GM18507 (cell line): ENCODE results near the gene PRRT1B.
A peak's percentile ranks its signal among the peaks of the same experiment; 100 is the strongest.

Experiments
- DNase-seq: peaks from one replicate; pipeline ENCODE4 v3.0.0; 2011; ENCODE audit warnings: low read depth; ENCODE audit not compliant: insufficient read length; ENCODE audit errors: extremely low spot score
- FAIRE-seq: peaks from 2 replicates; lab custom pipeline; 2011; peaks lifted over from hg19 to GRCh38; lab: Jason Lieb, UNC

The PRRT1B gene

DNA sequence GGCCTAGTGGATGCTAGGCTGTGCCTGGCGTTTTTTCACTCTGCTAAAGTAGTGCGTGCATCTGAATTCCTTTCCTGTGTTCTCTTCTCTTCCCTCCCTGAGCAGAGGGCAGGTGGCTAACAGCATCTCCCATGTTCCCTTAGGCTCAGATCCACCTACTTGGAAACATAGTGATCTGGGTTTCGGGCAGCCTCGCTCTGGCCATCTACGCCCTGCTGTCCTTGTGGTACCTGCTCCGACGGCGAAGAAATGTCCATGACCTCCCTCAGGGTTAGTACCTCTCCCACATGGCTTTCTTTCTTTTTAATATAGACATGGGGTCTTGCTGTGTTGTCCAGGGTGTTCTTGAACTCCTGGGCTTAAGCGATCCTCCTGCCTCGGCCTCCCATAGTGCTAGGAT, 24.1 kb upstream of the PRRT1B start:
- FAIRE-seq: no peak
- DNase-seq: no peak

DNA sequence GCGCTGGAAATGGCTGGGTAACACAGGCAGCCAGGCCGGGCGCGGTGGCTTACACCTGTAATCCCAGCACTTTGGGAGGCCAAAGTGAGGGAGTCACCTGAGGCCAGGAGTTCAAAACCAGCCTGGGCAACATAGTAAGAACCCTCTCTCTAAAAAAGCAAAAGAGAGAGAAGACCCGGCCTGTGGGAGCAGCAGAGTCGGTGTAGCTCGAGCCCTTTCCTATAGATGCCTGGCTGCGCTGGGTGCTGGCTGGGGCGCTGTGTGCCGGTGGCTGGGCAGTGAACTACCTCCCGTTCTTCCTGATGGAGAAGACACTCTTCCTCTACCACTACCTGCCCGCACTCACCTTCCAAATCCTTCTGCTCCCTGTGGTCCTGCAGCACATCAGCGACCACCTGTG, 23.5 kb upstream of the PRRT1B start:
- DNase-seq (no peak), FAIRE-seq (no peak)

DNA sequence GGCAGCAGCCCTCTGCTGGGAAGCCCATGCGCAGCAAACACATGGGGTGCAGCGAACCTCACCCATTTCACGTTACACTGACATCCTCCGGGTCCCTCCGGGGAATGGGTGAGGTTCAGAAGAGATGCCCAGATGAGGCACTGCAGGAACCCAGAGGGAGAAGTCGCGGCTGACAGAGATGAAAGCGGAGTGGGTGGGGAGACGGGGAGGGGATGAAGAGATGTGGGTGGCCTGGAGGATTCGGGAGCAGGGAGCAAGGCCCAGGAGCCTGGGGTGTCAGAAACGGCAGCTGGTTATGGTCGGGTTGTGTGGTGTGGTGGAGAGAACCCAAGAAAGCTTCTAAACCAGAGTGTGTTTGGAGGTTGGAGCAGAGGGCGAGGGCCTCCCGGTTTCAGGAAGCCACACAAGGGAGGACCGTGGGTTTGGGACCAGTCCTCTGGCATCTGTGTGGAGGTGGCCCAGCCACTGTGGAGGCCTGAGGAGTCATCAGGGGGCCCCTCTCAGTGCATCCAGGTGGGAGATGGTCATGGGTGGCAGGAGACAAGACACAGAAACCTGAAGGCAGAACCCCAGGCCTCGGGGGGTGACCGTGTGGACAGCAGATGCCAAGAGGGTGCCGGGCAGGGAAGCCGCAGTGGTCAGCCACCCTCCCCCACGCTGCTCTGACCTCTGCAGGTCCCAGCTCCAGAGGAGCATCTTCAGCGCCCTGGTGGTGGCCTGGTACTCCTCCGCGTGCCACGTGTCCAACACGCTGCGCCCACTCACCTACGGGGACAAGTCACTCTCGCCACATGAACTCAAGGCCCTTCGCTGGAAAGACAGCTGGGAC, 22.9 kb upstream of the PRRT1B start:
- DNase-seq (no peak), FAIRE-seq (no peak)

DNA sequence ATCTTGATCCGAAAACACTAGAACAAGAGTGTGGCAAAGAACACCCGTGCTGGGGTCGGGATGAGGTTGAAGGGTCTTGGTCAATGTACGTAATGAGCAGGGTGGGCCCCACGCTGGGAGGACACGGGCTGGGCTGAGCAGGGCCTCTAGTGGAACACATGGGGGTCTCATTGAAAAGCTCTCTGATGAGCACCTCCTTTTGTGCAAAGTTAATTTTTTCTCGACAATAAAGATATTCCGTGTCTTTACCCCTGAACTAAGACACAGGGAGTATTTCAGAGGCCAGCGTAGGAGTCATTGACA, 22.3 kb upstream of the PRRT1B start:
- DNase-seq (no peak), FAIRE-seq (no peak)

DNA sequence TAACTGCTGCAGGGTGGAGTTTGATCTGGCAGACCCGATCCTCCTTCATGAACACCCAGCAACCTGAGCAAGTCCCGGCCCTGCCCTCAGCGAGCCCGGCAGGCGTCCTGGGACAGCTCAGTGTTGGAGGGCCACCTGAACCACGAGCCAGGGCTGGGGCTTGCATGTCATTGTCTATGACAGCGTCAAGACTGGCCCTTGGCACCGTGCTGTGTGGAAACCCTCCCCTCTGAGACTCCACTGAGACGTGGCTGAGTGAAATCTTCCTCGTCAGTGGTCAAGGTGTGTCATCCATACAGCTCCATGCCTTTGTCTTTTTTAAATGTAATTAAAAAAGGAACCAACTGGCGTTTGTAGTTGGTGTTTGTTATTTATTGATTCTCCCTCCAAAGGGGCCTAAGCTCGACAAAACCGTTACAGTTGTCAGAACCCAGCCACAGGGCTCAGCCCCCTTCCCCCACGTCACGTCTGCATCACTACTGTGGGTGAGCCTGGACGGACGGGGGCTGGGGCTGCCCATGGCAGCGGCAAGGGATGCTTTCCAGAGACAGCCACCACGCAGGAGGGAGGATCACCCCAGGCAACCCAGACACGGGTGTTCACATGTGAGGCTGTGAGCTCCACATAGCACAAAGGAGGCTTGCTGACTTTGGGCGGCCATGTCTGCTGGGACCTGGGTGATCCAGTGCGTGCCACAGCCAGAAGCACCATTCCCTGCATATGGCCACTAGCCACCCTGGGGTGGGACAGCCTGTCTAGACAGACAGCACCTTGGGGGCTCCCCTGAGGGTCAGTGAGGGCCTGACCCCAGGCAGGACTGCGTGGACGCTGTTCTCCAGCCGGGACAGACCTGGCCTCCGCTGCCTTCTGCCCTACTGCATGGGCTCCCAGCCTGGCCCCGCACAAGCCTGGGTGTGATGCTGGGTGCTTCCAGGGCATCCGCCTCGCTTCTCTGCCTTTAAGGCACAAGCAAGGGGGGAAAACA, 21.6 kb upstream of the PRRT1B start:
- FAIRE-seq (no peak), DNase-seq (no peak)

DNA sequence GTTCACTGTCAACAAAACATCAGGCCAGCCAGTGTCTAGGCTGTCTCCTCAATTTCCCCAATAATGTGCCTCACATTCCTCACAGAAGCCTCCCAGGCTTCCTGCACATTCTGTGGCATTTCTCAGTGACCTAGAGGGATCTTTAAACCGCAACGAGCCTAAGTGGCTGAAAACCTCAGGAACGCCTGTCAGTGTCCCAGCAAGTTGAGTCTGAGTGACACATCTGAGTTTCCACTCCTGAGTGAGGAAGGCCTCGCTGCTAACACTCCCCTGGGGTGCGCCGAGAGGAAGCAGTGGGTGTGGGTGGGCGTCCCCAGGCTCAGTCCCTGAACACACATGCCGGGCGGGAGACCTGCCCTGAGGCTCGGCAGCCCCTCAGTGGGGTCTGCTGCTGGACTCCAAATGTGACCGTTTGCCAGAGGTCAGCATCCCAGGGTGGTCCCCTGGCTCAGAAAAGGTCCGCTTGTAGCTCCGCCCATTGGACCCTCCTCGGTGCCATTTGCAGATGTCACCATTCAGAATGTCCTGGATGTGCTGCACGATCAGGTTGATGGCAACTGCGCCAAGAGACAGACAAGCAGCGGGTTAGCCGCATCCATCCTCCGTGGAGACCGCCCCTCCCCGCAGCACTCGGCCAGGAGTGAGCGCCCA, 20.5 kb upstream of the PRRT1B start:
- DNase-seq: no peak
- no peak for FAIRE-seq

DNA sequence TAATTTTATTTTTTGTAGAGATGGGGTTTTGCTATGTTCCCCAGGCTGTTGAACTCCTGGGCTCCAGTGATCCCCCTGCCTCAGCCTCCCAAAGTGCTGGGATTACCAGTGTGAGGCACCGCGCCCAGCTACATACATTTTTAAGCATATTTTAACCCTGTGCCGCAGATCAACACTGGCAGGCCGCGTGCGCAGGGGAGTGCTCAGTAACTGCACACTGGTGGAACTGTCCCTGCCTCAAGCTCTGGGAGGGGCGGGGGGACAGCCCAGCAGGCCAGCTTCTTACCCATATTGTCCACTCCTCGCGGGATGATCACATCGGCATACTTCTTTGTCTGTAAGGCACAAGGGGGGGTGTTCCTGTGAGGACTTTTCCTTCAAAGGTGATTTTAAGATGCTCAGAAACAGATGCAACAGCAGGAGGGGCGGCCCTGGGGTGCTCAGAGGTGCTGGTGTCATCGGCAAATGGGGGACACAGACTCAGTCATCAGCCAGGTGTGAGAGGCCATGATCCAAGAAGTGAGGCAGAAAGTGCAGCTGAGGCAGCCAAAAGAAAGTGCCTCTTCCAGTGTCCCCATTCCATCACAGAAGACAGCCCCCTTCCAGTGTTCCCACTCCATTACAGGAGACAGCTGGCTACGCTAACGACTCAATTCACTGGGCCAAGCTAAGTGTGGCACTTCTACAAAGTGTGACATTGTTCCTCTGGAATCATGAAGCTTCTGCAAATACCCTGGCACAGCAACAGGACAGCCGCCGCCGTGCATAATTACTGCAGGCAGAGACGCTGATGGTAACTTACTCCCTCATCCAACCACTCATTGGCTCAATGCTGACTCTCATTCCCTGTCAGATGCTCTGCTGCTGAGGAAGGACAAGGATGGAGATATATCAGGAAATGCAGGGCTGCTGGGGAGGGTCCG, 19.4 kb upstream of the PRRT1B start:
- no peak for FAIRE-seq
- no peak for DNase-seq

DNA sequence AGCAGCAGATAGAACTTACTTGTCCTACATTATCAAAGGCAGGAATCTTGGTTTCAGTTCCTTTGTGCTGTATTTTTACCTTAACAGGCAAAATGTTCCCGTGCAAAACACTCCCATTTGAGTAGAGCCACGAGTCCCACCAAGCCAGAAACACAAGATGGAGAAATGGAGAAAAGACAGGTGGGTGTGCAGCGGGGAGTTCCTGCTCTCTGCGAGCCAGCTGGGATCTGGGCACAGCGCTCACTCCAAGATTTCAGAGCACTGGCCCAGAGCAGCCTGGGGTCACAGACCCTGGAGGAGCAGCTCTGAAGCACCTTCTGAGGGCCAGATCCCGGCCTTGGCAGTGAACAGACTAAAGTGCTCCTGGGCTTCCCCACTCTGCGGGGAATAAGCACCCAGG, 17.1 kb upstream of the PRRT1B start:
- FAIRE-seq: no peak
- no peak for DNase-seq

DNA sequence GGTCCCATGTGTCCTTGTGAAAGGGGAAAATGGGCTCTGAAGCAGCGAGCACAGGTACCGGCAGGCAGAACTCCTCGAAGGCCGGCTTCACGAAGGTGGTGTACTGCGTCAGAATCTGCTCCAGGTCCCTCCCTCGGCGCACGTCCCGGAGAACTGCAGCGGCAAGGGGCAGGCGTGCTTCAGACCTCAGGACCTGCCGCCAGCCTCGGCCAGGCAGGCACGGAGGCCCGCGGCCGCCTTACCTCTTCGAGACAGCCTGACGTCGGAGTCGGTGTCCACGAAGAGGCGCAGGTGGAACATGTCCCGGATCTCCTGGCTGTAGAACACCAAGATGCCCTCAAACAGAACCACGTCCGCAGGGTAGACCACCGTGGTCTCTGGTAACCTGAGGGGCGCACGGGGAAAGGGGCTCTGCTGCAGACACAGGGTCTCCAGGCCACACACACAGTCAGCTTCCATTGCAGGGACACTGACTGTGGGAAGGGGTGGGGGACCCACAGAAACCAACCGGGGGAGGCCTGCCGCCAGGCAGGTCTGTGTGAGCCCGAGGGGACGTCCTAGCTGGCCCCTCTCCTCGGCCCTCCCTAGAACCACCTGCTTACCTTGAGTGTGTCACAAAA, 16.3 kb upstream of the PRRT1B start:
- DNase-seq: no peak
- FAIRE-seq: no peak

DNA sequence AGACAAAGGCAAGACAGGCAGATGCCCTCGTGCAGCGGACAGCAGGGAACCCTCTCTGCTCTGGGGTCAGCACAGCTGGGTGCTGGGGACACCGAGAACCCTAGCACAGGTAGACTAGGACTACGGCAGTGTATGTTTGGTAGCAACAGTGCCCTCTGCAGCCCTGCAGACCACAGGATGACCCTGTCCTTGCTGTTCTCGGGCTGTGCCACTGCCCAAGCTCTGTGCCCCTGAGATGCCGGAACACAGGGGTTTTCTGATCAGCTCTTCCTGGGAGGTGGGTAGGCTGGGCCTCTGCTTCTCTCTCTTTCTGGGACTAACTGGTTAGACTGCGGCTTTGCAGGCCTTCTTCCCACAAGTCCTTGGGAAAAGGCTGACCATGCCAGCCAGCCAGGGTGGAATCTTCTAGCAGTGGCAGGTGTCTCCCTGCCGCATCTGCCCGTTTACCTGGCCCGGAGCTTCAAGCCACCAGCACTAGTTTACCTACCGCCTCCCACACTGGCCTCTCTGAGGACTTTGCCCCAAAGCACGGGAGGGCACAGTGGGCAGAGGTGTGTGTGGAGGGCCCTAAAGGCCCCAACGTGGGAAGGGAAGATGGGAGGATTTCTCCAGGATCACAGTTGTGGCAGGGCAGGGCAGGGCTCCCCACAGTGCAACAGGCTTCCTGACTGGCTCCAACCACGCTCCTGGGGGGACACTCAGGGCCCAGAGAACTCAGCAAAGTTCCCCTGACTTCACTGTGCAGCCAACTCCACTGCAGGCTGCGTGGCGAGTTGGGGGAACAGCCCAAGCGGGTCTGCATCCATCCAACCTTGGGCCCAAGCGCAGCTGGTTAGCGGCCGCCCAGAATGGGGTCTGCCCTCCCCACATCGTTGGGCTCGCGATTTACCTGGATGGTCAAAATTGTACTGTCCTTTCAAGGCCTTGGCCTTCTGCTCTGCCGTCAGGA, 15.5 kb upstream of the PRRT1B start:
- DNase-seq (no peak), FAIRE-seq (no peak)

DNA sequence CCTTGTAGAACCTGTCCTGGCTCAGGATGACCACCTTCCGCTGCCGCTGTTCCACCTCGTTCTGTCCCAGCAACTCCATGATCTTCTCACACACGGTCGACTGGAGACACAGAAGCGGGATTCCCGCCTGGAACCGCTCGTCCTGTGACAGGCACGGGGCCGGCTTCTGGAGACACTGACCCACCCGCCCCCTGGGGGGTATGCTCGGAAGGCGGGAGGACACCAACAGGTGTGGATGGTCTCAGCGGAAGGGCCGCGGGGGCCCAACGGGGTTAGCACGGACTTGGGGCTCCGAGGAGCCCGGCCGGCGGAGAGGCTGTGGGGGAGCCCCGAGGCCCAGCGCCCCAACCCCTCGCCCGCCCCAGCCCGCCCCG, 14.8 kb upstream of the PRRT1B start:
- DNase-seq (peak; percentile 52), FAIRE-seq (no peak)

DNA sequence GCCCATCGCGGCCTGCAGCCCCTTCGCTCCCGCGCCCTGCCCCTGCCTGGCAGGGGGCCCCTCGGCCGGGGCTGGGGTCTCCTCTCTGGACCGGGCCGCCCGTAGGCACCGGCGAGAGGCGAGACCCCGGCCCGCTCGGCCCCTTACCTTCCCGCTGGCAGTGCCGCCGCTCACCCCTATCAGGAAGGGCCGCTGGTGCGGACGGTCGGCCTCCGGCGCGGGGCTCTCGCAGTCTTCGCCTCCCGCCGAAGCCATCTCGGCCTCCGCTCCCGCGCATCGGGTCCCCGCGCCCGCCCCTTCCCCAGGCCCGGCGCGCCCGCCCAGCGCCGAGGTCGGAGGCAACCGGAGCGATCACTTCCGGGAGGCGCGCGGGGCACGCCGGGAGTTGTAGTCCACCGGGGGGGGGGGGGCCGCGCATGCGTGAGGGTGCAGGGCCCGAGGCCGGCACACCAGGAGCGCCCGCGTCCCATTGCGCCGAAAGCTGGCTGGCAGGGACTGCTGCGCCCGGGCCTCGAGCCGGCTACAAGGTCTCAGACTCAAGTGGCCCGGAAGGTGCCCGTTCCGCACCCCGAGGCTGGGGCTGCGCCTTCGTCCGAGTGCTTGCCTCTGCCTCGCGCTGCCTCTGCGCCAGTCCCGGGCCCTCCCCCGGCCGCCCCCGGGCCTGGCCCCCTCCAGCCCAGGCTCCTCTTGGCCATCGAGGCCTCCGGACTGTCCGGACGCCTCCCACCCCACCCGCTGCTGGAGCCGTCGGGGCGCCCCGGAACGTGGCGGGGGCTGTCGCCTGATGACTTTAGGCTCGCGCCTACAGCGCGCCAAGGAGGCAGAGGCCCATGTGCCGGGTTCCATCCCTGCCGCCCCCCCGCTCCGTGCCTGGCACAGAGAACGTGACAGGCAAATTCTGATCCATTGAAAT, 14.1 kb upstream of the PRRT1B start, which contains the start of gene UCK1:
TSS of gene UCK1 (minus strand) at position 344 of the 913 bp plus-strand sequence. CDS start at position 255, 89 bp downstream.
- peak; percentile 78 for FAIRE-seq
- peak; percentile 99 for DNase-seq

DNA sequence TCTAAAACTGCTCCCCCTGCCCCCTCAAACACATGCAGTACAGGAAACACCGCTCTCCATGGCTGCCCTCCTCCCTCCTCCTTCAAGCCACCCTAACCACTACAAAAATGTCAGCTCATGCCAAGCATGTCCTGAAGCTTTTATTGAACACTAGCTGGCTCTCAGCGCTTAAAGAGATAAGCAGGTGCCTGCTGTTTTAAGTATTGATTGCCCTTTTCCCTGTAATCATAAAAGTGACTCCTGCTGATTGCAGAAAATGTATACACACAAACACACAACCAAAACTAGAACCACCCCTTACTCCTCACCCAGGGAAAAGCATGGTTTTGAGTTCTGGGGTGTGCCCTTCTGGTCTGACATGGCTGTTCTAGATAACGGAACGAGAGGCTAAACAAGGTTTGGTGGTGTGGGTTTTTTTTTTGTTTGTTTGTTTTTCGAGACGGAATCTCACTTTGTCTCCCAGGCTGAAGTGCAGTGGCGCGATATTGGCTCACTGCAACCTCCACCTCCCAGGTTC, 10.5 kb upstream of the PRRT1B start:
- no peak for FAIRE-seq
- no peak for DNase-seq

DNA sequence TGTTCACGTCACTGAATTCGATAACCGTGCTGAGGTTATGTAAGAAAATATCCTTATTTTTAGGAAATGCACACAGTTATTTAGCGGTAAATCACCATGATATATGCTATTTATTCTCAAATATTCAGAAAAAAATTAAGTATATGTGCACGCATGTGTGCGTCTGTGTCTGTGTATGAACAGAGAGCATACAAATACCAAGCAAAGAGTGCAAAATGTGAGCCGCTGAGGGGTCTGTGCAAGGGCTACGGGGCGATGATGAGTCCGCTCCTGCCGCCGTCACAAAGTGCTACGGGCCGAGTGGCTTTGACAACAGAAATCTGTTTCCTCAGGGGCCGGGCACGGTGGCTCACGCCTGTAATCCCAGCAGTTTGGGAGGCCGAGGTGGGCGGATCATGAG, 7.4 kb upstream of the PRRT1B start:
- no peak for FAIRE-seq
- no peak for DNase-seq

DNA sequence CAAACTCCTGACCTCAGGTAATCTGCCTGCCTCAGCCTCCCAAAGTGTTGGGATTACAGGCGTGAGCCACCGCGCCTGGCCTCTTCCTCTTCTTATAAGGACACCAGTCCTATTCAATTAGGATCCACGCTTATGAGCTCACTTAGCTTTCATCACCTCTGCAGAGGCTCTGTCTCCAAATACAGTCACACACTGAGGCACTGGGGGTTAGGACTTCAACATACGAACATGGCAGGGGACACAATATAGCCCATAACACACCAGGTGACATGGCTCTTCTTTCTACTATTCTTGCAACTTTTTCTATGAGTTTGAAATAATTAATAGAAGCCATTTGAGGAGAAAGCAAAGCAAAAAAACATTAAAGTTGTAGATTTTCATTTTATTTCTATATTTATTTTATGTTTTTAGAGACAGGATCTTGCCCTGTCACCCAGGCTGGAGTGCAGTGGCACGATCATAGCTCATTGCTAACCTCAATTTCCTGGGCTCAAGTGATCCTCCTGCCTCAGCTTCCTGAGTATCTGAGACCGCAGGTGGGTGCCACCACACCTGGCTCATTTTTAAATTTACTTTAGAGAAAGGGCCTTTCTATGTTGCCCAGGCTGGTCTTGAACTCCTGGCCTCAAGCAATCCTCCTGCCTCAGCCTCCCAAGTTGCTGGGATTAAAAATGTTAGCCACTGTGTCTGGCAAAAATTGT, 6.0 kb upstream of the PRRT1B start:
- DNase-seq (no peak), FAIRE-seq (no peak)

DNA sequence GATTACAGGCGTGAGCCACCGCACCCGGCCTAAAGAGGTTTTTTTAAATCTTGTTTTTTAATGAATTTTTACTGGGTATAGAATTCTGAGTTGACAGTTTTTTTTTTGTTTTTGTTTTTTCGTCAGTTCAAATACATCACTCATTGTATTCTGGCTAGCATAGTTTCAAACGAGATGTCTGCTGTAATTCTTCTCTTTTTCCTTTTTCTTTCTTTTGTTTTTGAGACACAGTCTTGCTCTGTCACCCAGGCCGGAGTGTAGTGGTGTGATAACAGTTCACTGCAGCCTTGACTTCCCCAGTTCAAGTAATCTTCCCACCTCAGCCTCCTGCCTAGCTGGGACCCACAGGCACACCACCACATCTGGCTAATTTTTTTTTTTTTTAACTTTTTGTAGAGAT, 2.2 kb upstream of the PRRT1B start:
- no peak for FAIRE-seq
- no peak for DNase-seq
